Germinal center (tissue), 1 donor: ENCODE results near the gene TSPAN9.

Source experiments
- DNase-seq: peaks from one replicate; pipeline ENCODE4 v3.0.0; 2012; ENCODE audit warnings: mixed read lengths, low spot score

Gene TSPAN9

DNA sequence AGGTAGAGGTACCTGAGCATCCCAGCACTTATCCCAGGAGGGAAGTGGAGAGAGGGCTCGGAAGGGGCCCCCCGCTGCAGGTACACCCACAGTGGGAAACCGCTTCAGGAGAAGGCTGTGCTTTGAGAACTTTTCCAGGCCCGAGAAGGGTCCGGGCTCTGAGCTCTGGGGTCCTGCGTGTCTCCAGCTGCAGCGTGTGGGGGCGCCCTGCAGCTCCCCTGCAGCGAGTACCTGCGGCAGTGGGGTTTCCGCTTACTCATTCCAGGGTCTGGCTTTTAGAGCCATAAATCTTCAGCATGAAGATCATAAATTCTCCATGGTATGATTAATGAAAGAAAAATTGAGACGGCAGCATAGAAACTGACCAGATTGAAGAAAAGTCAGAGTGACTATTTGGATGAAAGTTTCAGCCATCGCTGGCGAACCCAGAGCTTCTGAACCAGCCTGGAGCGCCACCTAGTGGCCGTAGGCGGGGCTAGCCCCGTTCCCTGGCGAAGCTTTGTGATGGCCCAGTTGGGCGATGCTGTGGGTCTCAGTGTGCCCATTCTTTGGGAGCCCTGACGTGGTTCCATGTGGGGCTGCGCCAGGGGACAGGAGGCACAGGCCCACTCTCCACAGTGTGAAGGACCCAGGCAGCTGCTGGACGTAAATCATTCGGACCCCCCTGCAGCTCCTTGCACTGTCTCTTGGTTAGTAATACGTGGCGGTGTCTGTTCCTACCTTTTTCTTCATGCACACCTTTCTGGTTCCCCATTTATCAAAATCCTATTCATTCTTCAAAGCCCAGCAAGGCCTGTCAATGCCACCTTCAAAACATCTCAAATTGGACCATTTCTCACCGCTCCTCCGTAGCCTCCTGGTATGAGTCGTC, 198.2 kb downstream of the TSPAN9 start:
- peak; percentile 82 for DNase-seq

DNA sequence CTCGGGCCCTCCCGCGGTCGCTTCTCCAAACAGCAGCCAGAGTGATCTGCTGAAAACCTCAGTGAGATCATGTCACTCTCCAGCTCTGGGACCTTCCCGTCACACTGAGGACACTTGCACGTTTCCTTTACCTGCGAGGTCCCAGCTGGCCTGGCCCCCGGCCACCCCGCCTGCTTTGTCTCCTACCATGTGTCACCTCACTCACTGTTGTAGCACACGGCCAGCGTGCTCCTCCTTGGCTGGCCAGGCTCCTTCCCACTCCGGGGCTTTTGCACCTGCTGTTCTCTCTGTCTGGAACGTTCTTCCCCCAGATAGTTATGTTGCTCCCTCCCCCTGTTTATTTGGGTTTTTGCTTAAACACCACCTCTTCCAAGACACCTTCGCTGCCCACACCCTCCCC, 199.0 kb downstream of the TSPAN9 start:
- no peak for DNase-seq

DNA sequence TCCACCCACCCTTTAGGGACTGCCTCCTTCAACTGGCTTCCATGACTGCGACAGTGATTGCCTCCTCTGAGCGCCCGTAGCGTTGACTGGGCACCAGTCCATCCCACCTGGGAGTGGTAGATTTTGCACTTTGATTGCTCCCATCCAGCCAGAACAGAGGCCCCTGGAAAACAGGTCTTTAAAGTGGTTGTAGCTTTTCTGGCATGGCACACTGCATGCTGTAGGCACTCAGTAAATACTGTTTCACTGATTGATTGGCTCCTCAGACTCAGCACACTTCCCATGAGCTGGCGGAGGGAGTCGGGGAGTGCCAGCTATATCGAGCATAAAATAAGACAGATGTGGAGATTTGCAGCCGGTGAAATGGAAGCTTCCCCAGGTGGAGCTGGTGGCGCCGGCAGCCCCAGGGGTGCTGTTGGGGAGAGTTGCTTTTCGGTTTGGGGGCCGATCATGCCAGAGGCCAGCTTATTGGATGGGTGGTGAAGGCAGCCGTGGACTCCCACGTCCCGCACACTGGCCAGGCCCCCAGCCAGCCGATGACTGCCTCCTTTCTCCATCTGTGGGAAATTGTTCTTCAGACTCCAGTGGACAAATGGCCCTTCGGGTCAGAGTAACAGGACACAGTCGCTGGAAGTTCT, 200.2 kb downstream of the TSPAN9 start:
- no peak for DNase-seq

DNA sequence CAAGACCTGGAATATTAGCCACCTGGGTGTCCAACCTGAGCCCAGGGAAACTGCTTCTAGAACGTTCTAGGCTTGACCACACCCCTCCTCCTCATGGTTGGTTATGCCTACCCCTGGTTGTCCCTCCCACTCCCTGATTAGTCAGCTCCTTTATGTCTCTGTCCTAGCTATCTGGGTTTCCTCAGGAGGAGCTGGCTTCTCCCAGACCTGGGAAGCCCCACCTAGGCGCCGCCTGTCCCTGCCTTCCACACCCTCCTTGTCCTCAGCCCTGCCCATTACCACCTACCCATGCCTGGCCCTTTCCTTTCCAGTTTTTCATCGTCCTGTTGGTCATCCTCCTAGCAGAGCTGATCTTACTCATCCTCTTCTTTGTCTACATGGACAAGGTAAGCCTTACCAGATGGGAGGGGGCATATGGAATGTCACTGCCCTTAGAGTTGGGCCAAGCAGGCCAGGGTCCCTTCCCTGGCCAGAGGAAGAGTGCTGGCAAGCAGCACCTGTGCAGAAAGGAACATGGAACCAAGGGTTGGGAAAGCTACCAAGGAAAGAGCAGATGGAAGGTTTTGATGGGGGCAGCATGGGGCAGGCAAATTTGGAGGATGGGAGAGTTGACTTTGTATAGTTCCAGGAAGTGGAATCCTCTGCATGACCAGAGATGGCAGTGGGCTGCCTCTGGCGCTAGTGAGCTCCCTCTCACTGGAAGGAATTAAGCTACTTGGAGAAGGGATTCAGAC, 201.7 kb downstream of the TSPAN9 start:
- no peak for DNase-seq

DNA sequence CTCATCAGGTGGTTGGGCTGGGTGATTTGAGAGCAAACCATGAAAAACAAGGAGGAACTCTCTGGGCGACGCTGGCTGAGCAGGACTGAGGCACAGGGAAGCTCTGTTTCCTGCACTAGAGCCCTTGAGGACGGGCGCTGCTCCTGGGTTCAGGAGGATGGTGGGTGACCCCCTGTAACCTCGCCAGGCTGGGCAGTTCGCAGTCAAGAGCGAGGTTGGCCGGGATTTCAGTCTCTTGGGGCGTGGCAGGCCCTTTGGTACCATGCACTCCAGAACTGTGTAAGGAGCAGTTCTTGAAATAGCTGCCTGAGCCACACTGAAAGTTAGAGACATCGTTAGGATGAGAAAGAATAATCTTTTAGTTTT, 202.2 kb downstream of the TSPAN9 start:
- DNase-seq, result no peak

DNA sequence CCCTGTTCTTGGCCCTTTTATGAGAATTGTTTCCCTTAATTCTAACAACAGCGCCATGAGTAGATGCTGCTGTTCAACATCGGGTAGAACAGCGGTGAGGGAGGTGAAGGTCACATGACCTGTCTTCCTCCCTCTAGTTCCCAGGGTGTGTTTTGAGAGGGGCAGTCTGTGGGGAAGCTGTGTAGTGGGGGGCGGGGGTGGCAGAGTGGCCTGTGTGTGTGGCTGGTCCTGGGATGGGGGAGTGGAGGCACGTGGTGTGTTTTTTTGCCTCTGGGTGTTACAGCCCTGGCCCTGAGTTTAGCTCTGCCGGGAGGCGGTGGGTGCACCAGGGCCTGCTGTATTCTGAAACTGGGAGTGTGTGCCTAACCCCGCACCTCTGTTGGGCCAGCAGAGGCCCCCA, 202.7 kb downstream of the TSPAN9 start:
- DNase-seq, result no peak

DNA sequence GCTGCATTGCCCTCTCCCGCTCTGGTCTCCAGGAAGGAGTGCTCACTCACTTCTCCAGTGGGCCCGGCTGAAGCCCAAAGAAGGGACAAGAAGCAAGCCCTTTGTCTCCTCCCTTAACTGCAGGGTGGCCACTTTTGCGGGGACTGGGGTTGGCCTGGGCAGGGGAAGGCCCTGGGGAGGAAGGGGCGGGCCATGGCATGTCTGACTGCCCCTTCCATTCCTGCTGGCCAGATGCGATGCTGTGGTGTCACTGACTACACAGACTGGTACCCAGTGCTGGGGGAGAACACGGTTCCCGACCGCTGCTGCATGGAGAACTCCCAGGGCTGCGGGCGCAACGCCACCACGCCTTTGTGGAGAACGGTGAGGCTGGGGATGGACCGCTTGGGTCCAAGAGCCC, 203.8 kb downstream of the TSPAN9 start:
- DNase-seq, result no peak

DNA sequence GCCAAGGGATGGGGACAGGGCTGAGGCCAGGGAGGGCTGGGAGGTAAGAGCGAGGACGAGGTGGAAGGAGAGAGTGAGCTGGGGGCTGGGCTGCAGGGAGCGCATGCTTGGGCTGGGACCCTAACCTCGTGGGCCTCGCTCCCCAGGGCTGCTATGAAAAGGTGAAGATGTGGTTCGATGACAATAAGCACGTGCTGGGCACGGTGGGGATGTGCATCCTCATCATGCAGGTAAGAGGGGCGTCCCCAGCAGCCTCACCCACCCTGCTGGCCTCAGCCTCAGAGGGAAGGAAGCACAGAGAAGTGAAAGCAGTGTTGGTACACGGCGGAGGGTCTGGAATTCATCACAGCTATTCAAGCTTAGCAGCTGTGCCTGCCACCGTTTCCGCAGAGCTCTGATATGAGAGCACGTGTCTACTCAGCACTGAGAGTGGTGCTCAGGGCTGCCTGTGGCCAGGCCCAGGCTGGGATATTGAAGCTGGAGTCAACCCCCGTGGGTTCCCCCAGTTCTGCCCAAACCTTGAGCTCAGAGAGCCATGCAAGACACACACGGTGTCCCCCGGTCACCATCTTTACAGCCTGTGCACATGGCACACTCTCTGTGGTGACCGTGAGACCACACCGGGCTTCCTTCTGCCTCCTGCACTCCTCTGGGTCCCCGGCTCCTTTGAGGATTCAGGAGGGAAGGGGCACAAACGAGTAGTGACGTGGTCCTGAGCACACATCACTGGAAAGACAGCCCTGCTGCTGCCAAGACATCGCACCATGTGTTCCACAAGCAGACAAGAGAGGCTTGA, 204.6 kb downstream of the TSPAN9 start:
- DNase-seq, result no peak

DNA sequence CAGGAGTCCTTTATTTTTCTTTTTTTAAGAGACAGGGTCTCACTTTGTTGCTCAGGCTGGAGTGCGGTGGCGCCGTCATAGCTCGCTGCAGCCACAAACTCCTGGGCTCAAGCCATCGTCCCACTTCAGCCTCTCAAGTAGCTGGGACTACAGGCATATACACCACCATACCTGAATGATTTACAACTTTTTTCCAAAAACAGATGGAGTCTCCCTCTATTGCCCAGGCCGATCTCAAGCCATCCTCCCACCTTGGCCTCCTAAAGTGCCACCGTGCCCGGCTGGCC, 205.1 kb downstream of the TSPAN9 start:
- no peak for DNase-seq

DNA sequence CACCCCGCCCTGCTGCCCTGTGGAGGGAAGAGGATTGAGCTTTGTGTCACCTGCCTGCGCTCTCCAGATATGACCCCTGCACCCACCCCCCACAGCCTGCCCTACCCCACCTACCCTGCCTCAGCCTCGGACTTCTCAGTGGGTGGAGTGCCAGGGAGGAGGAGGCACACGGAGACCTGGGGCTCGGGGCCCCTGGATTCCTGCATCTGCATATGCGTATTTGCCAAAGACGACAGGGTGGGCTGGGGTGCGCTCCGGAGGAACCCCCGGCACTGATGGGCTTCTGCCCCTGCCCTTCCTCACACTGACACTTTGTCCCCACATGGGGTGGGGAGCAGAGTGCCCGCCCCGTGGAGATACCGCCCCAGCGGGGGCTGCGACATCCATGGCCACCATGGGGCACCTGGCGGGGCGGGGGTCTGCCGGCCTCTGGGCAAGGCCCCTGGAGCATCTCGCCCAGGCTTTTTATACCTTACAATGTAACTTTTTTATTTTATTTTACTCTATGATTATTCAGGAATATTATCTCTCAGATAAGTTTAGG, 206.0 kb downstream of the TSPAN9 start:
- no peak for DNase-seq

DNA sequence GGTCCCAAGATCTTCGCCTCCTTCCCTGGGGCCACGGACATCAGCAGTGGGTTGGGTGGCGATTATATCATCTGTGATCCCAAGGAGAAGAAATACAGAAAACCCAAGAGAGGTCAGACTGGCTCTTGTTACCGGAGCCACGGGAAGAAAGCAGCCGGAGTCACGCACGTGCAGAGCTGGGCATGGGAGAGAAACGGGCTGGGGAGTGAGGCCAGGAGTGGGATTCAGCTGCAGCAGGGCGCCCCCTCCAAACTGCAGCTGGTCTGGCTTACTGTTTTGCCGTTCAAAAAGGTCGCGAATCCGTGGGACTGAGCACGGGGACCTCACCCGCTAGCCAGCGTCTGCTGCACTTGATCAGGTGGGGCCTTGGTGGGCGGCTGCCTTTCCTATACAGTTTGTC, 207.2 kb downstream of the TSPAN9 start:
- no peak for DNase-seq

DNA sequence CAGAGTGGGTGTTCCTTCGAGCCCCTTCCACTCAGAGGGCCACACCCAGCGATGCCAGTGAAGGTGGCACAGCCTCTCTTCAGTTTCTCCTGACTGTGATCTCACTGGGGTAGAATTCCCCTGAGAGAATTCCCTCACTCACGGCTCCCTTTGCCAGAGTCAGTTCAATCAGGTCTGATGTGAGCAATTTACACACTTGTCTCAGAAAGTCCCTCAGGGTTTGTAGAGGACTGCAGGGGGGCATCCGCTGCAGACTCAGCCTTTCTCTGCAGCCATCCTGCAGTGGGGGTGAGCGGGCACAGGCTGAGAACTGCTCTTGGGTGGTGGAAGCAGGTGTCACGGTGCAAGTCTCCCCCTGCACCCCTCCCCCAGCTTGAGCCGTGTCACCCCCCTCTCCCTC, 208.4 kb downstream of the TSPAN9 start:
- DNase-seq, result no peak

DNA sequence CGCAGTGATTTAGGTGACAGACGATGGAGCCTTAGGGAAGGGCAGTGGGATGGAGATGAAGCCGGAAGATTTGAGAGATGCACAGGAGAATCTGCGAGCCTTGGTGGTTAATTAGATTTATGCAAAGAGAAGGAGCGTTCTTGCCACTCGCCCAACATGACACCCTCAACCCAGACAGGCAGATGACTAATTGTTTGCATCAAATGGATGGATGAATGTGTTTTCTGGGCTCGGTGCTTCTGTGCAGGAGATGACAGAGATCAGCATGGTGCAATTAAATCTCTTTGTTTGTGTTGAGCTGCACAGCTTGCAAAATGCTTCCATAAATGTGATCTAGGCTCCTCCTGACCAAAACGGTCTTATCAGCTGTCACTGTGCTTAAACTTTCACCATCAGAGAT, 211.5 kb downstream of the TSPAN9 start:
- no peak for DNase-seq

DNA sequence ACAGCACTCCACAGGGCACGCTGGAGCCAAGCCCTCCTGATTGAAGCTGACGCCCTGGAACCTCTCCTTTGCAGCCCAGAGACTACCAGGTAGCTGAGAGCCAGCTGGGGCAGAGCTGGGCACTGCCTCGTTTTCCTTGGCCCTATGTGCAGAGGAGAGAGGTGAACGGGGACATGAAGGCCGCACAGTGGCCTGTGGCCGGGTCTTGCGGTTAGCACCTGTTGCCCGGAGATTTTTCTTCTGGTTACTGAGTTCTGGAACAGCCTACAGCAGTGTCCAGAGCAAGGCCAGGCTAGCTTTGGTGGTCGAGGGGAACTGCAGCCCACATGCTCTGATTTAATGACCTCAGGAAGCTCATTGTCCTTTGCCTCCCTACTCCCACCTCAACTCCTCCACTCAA, 212.5 kb downstream of the TSPAN9 start:
- DNase-seq, result no peak

DNA sequence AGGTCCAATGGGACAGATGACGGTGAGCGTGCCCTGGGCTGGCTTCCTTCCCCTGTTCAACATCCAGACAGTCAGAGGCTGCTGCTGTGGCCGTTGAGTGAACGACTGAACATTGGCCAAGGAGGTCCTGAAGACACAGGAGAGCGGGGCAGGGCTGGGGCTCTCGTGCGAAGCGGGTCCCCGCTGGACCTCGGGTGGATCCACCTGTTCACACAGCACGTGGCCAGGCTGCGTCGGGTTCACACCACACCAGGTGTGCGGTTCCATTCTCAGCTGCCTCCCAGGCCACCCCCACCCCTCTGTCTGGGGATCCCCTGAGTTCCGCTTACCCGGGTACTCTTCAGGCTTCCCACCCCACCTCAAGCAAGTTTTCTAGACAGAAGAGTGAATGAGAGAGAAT, 214.8 kb downstream of the TSPAN9 start:
- DNase-seq, result no peak

DNA sequence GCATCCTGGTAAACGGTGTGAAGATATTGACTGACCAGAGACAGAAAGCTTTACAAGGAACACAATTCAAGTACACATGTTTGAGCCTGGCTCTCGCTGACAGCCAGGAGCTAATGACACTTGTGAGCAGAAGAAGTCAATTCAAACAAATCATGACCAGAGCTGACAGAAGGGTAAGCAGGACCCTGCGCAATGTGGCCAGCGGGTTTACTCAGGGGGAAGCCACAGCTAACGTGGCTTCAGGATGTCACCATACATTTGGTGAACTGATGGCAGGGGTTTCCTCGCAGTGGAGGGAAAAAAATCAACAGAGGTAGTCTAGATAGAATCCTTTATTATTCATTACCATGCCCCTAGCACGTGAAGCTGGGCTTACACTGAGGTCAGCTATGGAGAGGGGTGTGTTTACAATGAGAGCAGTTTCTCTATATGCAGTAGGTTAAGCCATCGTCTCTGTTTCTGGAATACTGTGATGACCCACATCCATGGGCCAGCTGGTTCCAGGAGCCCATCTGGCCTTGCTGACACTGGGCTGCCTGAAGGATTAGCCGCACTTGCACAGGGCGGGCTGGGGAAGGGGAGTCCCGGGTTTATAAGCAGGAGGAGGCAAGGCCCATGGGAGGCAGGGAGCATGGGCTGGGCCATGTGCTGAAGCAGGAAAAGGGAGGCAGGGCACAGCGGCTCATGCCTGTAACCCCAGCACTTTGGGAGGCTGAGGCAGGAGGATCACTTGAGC, 215.7 kb downstream of the TSPAN9 start:
- no peak for DNase-seq

DNA sequence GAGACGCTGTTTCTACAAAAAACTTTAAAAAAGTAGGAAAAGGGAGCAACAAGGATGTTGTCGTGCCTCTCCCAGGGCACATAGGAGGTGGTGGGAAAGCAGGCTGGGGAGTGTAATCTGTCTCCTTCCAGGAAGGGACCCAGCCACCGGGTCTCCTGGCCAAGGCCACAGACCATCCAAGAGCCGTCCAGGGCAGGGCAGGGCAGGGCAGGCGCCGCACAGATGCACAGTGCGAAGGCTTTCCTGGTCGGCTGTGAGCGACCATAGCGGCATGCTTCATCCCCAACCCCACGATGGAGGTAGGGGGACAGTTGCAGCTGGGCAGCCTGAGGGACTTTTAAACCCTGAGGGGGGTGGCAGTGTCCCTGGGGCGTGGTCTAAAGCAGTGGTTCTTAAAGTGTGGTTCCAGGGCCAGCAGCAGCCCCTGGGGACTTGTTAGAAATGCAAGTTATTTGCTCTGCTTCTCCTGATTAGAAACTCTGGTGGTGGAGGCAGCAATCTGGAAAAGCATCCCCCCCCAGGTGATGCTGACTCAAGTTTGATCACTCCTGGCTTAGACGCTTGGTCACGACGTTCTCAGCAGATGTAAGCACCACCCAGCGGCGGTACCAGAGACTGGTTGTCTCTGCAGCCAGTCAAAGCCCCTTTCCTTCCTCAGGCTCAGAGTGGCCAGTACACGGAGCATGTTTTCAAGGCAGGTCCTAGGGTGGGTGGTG, 216.4 kb downstream of the TSPAN9 start:
- no peak for DNase-seq

DNA sequence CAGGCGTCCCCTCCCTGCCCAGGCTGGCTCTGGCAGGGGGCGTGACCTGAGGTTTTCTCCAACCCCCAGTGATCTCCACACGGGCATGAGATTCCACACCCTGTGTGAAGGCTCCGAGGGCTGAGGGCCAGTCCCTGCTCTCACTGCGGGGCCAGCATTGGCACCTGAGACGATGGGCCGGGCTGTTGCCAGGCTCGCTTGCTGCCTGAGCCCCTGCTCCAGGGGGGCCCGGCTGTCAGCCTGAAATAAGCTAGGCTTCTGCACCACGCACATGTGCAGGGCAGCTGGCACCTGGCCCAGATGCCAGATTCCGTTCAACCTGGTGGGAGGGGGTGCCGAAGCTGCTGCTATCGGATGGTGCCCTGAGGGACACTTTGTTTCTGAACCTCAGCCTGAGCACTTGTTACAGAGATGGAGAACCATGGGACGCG, 217.3 kb downstream of the TSPAN9 start:
- DNase-seq, result no peak

DNA sequence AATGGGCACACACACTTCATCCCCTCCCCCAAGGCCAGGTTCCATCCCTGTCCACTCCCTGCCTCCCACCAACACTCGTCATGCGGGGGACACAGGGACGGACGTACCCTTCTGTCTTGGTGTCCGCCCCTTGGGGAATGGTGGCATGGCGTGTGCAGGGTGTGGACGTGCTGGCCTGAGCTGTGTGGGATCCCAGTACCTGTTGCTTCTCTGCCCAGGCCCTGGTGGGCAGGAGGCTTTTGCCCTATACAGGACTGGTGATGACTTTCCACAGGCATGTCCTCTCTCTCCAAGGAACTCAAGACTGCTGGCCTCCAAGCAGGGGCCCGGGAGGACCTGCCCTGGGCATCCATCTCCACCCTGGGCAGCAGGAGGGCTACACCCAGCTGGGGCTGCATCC, 218.0 kb downstream of the TSPAN9 start:
- DNase-seq, result no peak

DNA sequence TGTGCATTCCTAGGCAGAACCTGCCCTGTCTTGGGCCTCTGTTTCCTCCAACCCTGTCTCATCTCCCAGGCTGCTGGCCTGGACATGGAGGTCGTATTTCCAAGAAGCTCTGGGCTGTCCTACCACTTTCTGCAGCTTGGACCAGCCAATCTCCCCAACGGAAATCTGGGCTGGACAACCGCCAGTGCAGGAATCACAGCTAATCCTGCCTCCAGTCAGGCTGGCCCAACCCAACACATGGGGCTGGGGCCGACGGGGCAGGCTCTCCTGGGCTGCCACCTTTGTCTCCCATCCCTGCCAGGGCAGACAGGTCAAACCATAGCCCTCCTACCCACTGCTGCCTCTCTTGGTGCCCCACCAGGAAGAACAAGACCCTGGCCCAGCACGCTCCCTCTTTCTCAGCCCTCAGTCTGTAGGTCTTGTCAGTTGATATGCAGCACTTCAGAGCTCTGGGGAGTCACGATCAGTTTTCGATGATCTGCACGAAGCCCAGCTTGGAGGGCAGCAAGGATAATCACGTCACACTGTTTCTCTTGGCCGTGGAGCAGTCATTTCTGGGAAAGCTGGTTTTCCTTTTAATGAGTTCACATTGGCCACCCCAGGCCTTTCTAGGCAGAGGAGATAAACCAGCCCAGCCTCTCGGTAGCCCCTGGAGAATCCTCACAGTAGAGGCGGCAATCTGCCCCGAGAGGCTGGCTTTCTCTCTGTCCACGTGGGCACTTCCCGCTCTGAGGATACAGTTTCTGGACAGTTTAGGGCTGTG, 218.6 kb downstream of the TSPAN9 start:
- no peak for DNase-seq
